Liver (tissue), 9 donors: ENCODE data around the gene GRB7. TPM values are rescaled to one million over a fixed set of nuclear protein-coding genes. Genes with fewer than 3 reads are reported as not detected.

Source experiments
- DNase-seq: peaks from one replicate; pipeline ENCODE4 v3.0.0-alpha.2; 2017; ENCODE audit warnings: low spot score
- H3K27ac ChIP-seq, 2 donors: one replicate each; pipeline ENCODE4 v1.7.0; 2013; ENCODE audit warnings: inconsistent platforms in 2 of 2, low read length in 2 of 2, control low read depth in 1 of 2, low read depth in 1 of 2, mild to moderate bottlenecking in 1 of 2
- H3K27me3 ChIP-seq, 4 donors: one replicate each; pipeline versions ENCODE4 v1.6.1 to v1.7.0; 2013; ENCODE audit warnings: low read length in 3 of 4, inconsistent platforms in 1 of 4, mild to moderate bottlenecking in 1 of 4, moderate library complexity in 1 of 4; ENCODE audit not compliant: control insufficient read depth in 4 of 4, insufficient read depth in 4 of 4
- H3K36me3 ChIP-seq, 4 donors: one replicate each; pipeline versions ENCODE4 v1.6.1 to v1.7.0; 2013; ENCODE audit warnings: low read length in 3 of 4, mild to moderate bottlenecking in 3 of 4, low read depth in 1 of 4, moderate library complexity in 1 of 4; ENCODE audit not compliant: control insufficient read depth in 4 of 4, insufficient read depth in 3 of 4
- H3K4me1 ChIP-seq, 4 donors: one replicate each; pipeline versions ENCODE4 v1.6.1 to v1.7.0; 2013; ENCODE audit warnings: low read length in 3 of 4, mild to moderate bottlenecking in 3 of 4, moderate library complexity in 1 of 4; ENCODE audit not compliant: control insufficient read depth in 4 of 4, insufficient read depth in 4 of 4
- H3K4me3 ChIP-seq, 3 donors: one replicate each; pipeline versions ENCODE4 v1.6.1 to v1.7.0; 2013; ENCODE audit warnings: low read length in 3 of 3, control low read depth in 1 of 3, low read depth in 1 of 3, mild to moderate bottlenecking in 1 of 3
- H3K9ac ChIP-seq, 2 donors: one replicate each; pipeline ENCODE4 v1.7.0; 2013; ENCODE audit warnings: low read length in 2 of 2, mild to moderate bottlenecking in 2 of 2, moderate library complexity in 2 of 2, control low read depth in 1 of 2, low read depth in 1 of 2
- H3K9me3 ChIP-seq, 4 donors: one replicate each; pipeline versions ENCODE4 v1.6.1 to v1.7.0; 2013; ENCODE audit warnings: low read length in 3 of 4; ENCODE audit not compliant: control insufficient read depth in 4 of 4
- EGR1 ChIP-seq, 2 donors: IDR thresholded peaks; 2 replicates each; pipeline ENCODE4 v1.6.1; 2016 to 2018; ENCODE audit warnings: antibody characterized with exemption in 2 of 2, low read depth in 2 of 2
- FOXA1 ChIP-seq: IDR thresholded peaks from 2 replicates; pipeline ENCODE4 v1.6.1; 2016; ENCODE audit warnings: antibody characterized with exemption
- FOXA2 ChIP-seq: IDR thresholded peaks from 2 replicates; pipeline ENCODE4 v1.6.1; 2016; ENCODE audit warnings: antibody characterized with exemption
- GABPA ChIP-seq, 2 donors: IDR thresholded peaks in 1 of 2; conservative IDR thresholded peaks in 1 of 2; 2 replicates each; pipeline ENCODE4 v1.6.1; 2016; ENCODE audit warnings: antibody characterized with exemption in 2 of 2, mild to moderate bottlenecking in 1 of 2, moderate library complexity in 1 of 2
- HNF4A ChIP-seq, 2 donors: conservative IDR thresholded peaks; 2 replicates each; pipeline ENCODE4 v1.6.1; 2016; ENCODE audit warnings: antibody characterized with exemption in 2 of 2, mild to moderate bottlenecking in 2 of 2
- HNF4G ChIP-seq: IDR thresholded peaks from 2 replicates; pipeline ENCODE4 v1.6.1; 2016; ENCODE audit warnings: antibody characterized with exemption
- JUND ChIP-seq, 2 donors: IDR thresholded peaks; 2 replicates each; pipeline ENCODE4 v1.6.1; 2016; ENCODE audit warnings: antibody characterized with exemption in 2 of 2
- NR2F2 ChIP-seq: IDR thresholded peaks from 2 replicates; pipeline ENCODE4 v1.6.1; 2016; ENCODE audit warnings: antibody characterized with exemption
- RXRA ChIP-seq, 2 donors: IDR thresholded peaks; 2 replicates each; pipeline ENCODE4 v1.6.1; 2017 to 2018; ENCODE audit warnings: antibody characterized with exemption in 2 of 2, mild to moderate bottlenecking in 1 of 2
- SP1 ChIP-seq: IDR thresholded peaks from 2 replicates; pipeline ENCODE4 v1.6.1; 2018; ENCODE audit warnings: antibody characterized with exemption, mild to moderate bottlenecking
- TAF1 ChIP-seq: conservative IDR thresholded peaks from 2 replicates; pipeline ENCODE4 v1.6.1; 2016; ENCODE audit warnings: antibody characterized with exemption, mild to moderate bottlenecking
- YY1 ChIP-seq: IDR thresholded peaks from 2 replicates; pipeline ENCODE4 v1.6.1; 2016; ENCODE audit warnings: antibody characterized with exemption, mild to moderate bottlenecking
- WGBS: extraction: QIAGEN DNeasy Blood & Tissue Kit; methylation state at CpG from one replicate; pipeline ENCODE4 v1.1.7; 2013; 5-methylcytosine and 5-hydroxymethylcytosine counted together
- polyA plus RNA-seq, 2 donors: library from polyadenylated mRNA; stranded (reverse) in 1 of 2; unstranded in 1 of 2; fragments of 200-250 nt in 1 of 2; fragments of >200 nt in 1 of 2; fragmentation: Nextera tagmentation in 1 of 2; extraction: Ambion mirVana in 1 of 2; gene quantifications; one replicate each; pipeline versions ENCODE4 v1.2.1 to v1.2.3, GENCODE V29; 2013 to 2015
- total RNA-seq, 2 donors: library from RNA; depleted of rRNA; stranded (reverse); fragments of >200 nt; gene quantifications; one replicate each; pipeline ENCODE4 v1.2.3, GENCODE V29; 2014
- TF ChIP-seq, protein P1 (sequence below): IDR thresholded peaks from 2 replicates; pipeline ENCODE4 v1.6.1; 2016; ENCODE audit warnings: antibody characterized with exemption
- TF ChIP-seq, protein P2 (sequence below): IDR thresholded peaks from 2 replicates; pipeline ENCODE4 v1.6.1; 2016; ENCODE audit warnings: antibody characterized with exemption
- TF ChIP-seq, protein P3 (sequence below): fragments of 150-350 bp; IDR thresholded peaks from 2 replicates; pipeline ENCODE4 v1.5.1; 2017; ENCODE audit warnings: improper control_type of control experiment, low read depth, low read length; ENCODE audit not compliant: missing input control
- TF ChIP-seq, protein P4 (sequence below): IDR thresholded peaks from 2 replicates; pipeline ENCODE4 v1.6.1; 2016; ENCODE audit warnings: antibody characterized with exemption, mild to moderate bottlenecking
- donor health status: healthy.
- donor health status: healthy.
- donor health status: healthy.
- donor health status: healthy.
- donor health status: healthy.

Gene GRB7
- total and polyA plus RNA-seq, 4 donors, result 1.9 to 6.8 (median 2.5) TPM

DNA sequence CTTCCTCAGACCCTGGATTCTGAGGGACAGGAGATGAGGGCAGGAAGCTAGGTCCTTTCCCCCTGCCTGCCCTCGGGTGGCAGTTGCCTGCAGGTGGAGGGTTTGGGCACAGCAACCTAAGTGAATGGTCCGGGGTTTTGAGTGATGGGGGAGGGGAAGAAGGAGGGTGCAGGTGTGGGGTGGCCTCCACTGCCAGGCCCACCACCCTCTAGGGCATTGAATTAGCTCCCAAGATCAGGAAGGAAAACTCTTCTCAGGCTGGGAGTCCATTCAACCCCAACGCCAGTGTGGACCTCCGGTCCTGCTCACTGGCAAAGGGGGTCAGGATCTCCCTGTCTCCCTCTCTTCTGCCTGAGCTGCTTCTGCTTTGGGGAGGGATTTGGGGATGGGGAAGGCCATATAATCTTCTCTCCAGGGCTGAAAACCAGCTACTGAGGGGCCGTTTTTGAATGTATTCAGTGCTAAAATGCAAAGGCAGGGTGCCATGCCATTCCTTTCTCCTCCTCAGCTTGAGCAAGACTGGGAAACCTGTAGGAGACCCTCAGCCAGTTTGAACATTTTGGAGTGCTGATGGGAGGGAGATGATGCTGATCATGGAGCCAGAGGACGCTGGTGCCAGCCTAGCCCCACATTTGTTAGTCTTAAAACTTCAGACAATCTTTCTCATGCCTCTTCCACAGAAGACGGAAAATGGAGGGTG, 18.8 kb downstream of the GRB7 start:
- no peaks in the 10 kb centered on the region for H3K27me3 ChIP-seq
- H3K9me3 ChIP-seq, result no peaks in the 10 kb centered on the region
- H3K4me3 ChIP-seq, result no peak overlapping the region
- peak overlapping the region in 1 of 2 donors; percentile 93 for H3K27ac ChIP-seq
- DNase-seq, result no peak
- H3K4me1 ChIP-seq, result peaks cover 0 to 12% (median 3%) of the 10 kb centered on the region in 4 donors
- WGBS, result 68% methylated on average over 7 of the region's 7 CpGs
- no peaks in the 10 kb centered on the region for H3K36me3 ChIP-seq
- no peak overlapping the region for H3K9ac ChIP-seq
- no peak for TF ChIP-seq RXRA (IDR thresholded peaks at IDR 0.05)
- no peak for TF ChIP-seq YY1
- TF ChIP-seq, protein P1, sequence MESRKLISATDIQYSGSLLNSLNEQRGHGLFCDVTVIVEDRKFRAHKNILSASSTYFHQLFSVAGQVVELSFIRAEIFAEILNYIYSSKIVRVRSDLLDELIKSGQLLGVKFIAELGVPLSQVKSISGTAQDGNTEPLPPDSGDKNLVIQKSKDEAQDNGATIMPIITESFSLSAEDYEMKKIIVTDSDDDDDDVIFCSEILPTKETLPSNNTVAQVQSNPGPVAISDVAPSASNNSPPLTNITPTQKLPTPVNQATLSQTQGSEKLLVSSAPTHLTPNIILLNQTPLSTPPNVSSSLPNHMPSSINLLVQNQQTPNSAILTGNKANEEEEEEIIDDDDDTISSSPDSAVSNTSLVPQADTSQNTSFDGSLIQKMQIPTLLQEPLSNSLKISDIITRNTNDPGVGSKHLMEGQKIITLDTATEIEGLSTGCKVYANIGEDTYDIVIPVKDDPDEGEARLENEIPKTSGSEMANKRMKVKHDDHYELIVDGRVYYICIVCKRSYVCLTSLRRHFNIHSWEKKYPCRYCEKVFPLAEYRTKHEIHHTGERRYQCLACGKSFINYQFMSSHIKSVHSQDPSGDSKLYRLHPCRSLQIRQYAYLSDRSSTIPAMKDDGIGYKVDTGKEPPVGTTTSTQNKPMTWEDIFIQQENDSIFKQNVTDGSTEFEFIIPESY, result no peak
- no peak for TF ChIP-seq NR2F2
- TF ChIP-seq, protein P2, sequence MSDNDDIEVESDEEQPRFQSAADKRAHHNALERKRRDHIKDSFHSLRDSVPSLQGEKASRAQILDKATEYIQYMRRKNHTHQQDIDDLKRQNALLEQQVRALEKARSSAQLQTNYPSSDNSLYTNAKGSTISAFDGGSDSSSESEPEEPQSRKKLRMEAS, result no peak
- TF ChIP-seq FOXA1, result no peak
- TF ChIP-seq FOXA2, result no peak
- TF ChIP-seq HNF4A (conservative IDR thresholded peaks at IDR 0.05), result no peak
- no peak for TF ChIP-seq TAF1
- TF ChIP-seq, protein P3, sequence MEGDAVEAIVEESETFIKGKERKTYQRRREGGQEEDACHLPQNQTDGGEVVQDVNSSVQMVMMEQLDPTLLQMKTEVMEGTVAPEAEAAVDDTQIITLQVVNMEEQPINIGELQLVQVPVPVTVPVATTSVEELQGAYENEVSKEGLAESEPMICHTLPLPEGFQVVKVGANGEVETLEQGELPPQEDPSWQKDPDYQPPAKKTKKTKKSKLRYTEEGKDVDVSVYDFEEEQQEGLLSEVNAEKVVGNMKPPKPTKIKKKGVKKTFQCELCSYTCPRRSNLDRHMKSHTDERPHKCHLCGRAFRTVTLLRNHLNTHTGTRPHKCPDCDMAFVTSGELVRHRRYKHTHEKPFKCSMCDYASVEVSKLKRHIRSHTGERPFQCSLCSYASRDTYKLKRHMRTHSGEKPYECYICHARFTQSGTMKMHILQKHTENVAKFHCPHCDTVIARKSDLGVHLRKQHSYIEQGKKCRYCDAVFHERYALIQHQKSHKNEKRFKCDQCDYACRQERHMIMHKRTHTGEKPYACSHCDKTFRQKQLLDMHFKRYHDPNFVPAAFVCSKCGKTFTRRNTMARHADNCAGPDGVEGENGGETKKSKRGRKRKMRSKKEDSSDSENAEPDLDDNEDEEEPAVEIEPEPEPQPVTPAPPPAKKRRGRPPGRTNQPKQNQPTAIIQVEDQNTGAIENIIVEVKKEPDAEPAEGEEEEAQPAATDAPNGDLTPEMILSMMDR, result no peak
- no peak for TF ChIP-seq HNF4G
- TF ChIP-seq EGR1 (IDR thresholded peaks at IDR 0.05; ENCODE audit: low read depth in 2 of 2), result no peak
- TF ChIP-seq GABPA (IDR thresholded peaks at IDR 0.05 in 1 of 2, conservative IDR thresholded peaks at IDR 0.05 in 1 of 2), result no peak
- TF ChIP-seq JUND (IDR thresholded peaks at IDR 0.05), result no peak
- no peak for TF ChIP-seq SP1
- TF ChIP-seq, protein P4, sequence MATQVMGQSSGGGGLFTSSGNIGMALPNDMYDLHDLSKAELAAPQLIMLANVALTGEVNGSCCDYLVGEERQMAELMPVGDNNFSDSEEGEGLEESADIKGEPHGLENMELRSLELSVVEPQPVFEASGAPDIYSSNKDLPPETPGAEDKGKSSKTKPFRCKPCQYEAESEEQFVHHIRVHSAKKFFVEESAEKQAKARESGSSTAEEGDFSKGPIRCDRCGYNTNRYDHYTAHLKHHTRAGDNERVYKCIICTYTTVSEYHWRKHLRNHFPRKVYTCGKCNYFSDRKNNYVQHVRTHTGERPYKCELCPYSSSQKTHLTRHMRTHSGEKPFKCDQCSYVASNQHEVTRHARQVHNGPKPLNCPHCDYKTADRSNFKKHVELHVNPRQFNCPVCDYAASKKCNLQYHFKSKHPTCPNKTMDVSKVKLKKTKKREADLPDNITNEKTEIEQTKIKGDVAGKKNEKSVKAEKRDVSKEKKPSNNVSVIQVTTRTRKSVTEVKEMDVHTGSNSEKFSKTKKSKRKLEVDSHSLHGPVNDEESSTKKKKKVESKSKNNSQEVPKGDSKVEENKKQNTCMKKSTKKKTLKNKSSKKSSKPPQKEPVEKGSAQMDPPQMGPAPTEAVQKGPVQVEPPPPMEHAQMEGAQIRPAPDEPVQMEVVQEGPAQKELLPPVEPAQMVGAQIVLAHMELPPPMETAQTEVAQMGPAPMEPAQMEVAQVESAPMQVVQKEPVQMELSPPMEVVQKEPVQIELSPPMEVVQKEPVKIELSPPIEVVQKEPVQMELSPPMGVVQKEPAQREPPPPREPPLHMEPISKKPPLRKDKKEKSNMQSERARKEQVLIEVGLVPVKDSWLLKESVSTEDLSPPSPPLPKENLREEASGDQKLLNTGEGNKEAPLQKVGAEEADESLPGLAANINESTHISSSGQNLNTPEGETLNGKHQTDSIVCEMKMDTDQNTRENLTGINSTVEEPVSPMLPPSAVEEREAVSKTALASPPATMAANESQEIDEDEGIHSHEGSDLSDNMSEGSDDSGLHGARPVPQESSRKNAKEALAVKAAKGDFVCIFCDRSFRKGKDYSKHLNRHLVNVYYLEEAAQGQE, result no peak
